H1 (cell line): Measurements from ENCODE around the gene DHX9. TPM values are rescaled to one million over a fixed set of nuclear protein-coding genes. Genes with fewer than 3 reads are reported as not detected.

ENCODE experiments used
- CTCF ChIA-PET: fragments of 300-600 bp; sonication (Branson Sonifier 250); formaldehyde crosslinking; loops from one replicate; lab custom pipeline; 2021; ENCODE audit not compliant: partially characterized antibody; lab: Charles Lee
- POLR2A ChIA-PET: fragments of 300-600 bp; sonication (Branson Sonifier 250); formaldehyde crosslinking; loops from one replicate; lab custom pipeline; 2021; ENCODE audit warnings: inconsistent platforms; ENCODE audit not compliant: partially characterized antibody; lab: Charles Lee
- DNase-seq, 2 experiments: peaks; one replicate each; pipeline versions ENCODE4 v3.0.0 to v3.0.0-alpha.2; 2010 to 2022; ENCODE audit warnings: low spot score in 2 of 2, low read depth in 1 of 2, mixed read lengths in 1 of 2
- FAIRE-seq: peaks from 2 replicates; lab custom pipeline; 2011; peaks lifted over from hg19 to GRCh38; lab: Jason Lieb, UNC
- H2AFZ ChIP-seq: 2 replicates; pipeline ENCODE4 v1.8.1; 2012; ENCODE audit warnings: low read length, inconsistent platforms
- H2AK5ac ChIP-seq: 2 replicates; pipeline ENCODE4 v1.6.1; 2013; ENCODE audit warnings: low read depth, low read length
- H2BK120ac ChIP-seq: replicated peaks from 2 replicates; pipeline ENCODE3; 2013; ENCODE audit warnings: low read depth, low read length, inconsistent platforms
- H2BK12ac ChIP-seq: 2 replicates; pipeline ENCODE4 v1.6.1; 2013; ENCODE audit warnings: low read depth, low read length
- H2BK15ac ChIP-seq: 2 replicates; pipeline ENCODE4 v1.6.1; 2013; ENCODE audit warnings: low read length
- H2BK20ac ChIP-seq: 2 replicates; pipeline ENCODE4 v1.6.1; 2013; ENCODE audit warnings: low read length
- H2BK5ac ChIP-seq: 2 replicates; pipeline ENCODE4 v1.6.1; 2013; ENCODE audit warnings: low read depth, low read length
- H3K14ac ChIP-seq: 2 replicates; pipeline ENCODE4 v1.6.1; 2013; ENCODE audit warnings: inconsistent platforms; ENCODE audit not compliant: insufficient read length
- H3K18ac ChIP-seq: 2 replicates; pipeline ENCODE4 v1.6.1; 2013; ENCODE audit warnings: low read length; ENCODE audit errors: extremely low read depth
- H3K23ac ChIP-seq: 2 replicates; pipeline ENCODE4 v1.6.1; 2013; ENCODE audit warnings: inconsistent platforms; ENCODE audit not compliant: insufficient read length
- H3K23me2 ChIP-seq: 2 replicates; pipeline ENCODE4 v1.6.1; 2013; ENCODE audit warnings: low read depth, low read length
- H3K27ac ChIP-seq: 2 replicates; pipeline ENCODE4 v1.6.1; 2011; ENCODE audit warnings: low read depth, low read length, inconsistent platforms
- H3K27me3 ChIP-seq, 4 experiments: replicated peaks in 1 of 4; 1 replicate in 1 of 4; 2 replicates in 3 of 4; pipeline versions ENCODE4 v1.6.1 to v1.8.1; 2011 to 2013; ENCODE audit warnings: low read length in 3 of 4, mild to moderate bottlenecking in 3 of 4, inconsistent platforms in 2 of 4, mixed read lengths in 2 of 4, moderate library complexity in 1 of 4; ENCODE audit not compliant: control insufficient read depth in 3 of 4, insufficient read depth in 3 of 4; ENCODE audit errors: extremely low read depth in 1 of 4
- H3K36me3 ChIP-seq, 4 experiments: 2 replicates each; pipeline versions ENCODE4 v1.6.1 to v1.8.1; 2011 to 2013; ENCODE audit warnings: mild to moderate bottlenecking in 4 of 4, low read length in 3 of 4, moderate library complexity in 2 of 4, control low read depth in 1 of 4, inconsistent platforms in 1 of 4; ENCODE audit not compliant: insufficient read depth in 4 of 4, control insufficient read depth in 2 of 4
- H3K4ac ChIP-seq: replicated peaks from 2 replicates; pipeline ENCODE3; 2013; ENCODE audit warnings: low read length, low read depth, mixed read lengths, inconsistent platforms; ENCODE audit not compliant: insufficient read length
- H3K4me1 ChIP-seq, 4 experiments: replicated peaks in 1 of 4; 1 replicate in 1 of 4; 2 replicates in 3 of 4; pipeline versions ENCODE4 v1.6.1 to v1.8.1; 2011 to 2013; ENCODE audit warnings: low read length in 3 of 4, inconsistent platforms in 2 of 4, mixed read lengths in 1 of 4; ENCODE audit not compliant: insufficient read depth in 4 of 4, control insufficient read depth in 3 of 4
- H3K4me2 ChIP-seq, 2 experiments: 2 replicates each; pipeline versions ENCODE4 v1.6.1 to v1.8.1; 2011 to 2013; ENCODE audit warnings: low read depth in 2 of 2, low read length in 2 of 2, control low read depth in 1 of 2, inconsistent platforms in 1 of 2, mild to moderate bottlenecking in 1 of 2; ENCODE audit not compliant: insufficient read depth in 1 of 2
- H3K4me3 ChIP-seq, 4 experiments: fragments of 200-600, 300-600 bp in 1 of 4; sonication (generic), shearing (Covaris generic), sonication (Bioruptor Twin) in 1 of 4; 2 replicates each; pipeline versions ENCODE4 v1.5.1 to v1.8.1; 2011 to 2016; ENCODE audit warnings: low read length in 4 of 4, low read depth in 3 of 4, control low read depth in 2 of 4, inconsistent platforms in 2 of 4, mild to moderate bottlenecking in 2 of 4, mixed read lengths in 1 of 4, moderate library complexity in 1 of 4; ENCODE audit not compliant: insufficient read depth in 2 of 4; ENCODE audit errors: extremely low read depth in 1 of 4
- H3K56ac ChIP-seq: replicated peaks from 2 replicates; pipeline ENCODE3; 2013; ENCODE audit warnings: low read depth, mild to moderate bottlenecking, mixed read lengths, low read length, inconsistent platforms; ENCODE audit not compliant: insufficient read length
- H3K79me1 ChIP-seq: 2 replicates; pipeline ENCODE4 v1.6.1; 2013; ENCODE audit warnings: low read depth, low read length, control low read depth
- H3K79me2 ChIP-seq, 2 experiments: 2 replicates each; pipeline versions ENCODE4 v1.6.1 to v1.8.1; 2012 to 2013; ENCODE audit warnings: low read length in 2 of 2, mild to moderate bottlenecking in 2 of 2, inconsistent platforms in 1 of 2; ENCODE audit not compliant: insufficient read depth in 2 of 2, control insufficient read depth in 1 of 2
- H3K9ac ChIP-seq, 4 experiments: replicated peaks in 1 of 4; 1 replicate in 1 of 4; 2 replicates in 3 of 4; pipeline versions ENCODE4 v1.6.1 to v1.8.1; 2011 to 2013; ENCODE audit warnings: low read depth in 3 of 4, low read length in 3 of 4, control low read depth in 2 of 4, mild to moderate bottlenecking in 2 of 4, moderate library complexity in 2 of 4, inconsistent platforms in 1 of 4; ENCODE audit errors: extremely low read depth in 1 of 4
- H3K9me3 ChIP-seq, 2 experiments: 2 replicates each; pipeline versions ENCODE4 v1.6.1 to v1.8.1; 2012 to 2013; ENCODE audit warnings: mild to moderate bottlenecking in 2 of 2, moderate library complexity in 2 of 2, control low read depth in 1 of 2, inconsistent platforms in 1 of 2, low read depth in 1 of 2, low read length in 1 of 2, mixed read lengths in 1 of 2; ENCODE audit not compliant: insufficient read depth in 2 of 2
- H4K20me1 ChIP-seq, 2 experiments: replicated peaks in 1 of 2; 2 replicates each; pipeline versions ENCODE3 to v1.8.1; 2011 to 2013; ENCODE audit warnings: inconsistent platforms in 2 of 2, low read length in 2 of 2, mild to moderate bottlenecking in 1 of 2; ENCODE audit not compliant: insufficient read depth in 2 of 2, control insufficient read depth in 1 of 2
- H4K5ac ChIP-seq: 2 replicates; pipeline ENCODE4 v1.6.1; 2013; ENCODE audit warnings: low read length, low read depth, mixed read lengths, inconsistent platforms; ENCODE audit not compliant: insufficient read length
- H4K8ac ChIP-seq: 2 replicates; pipeline ENCODE4 v1.8.0; 2013; ENCODE audit warnings: mild to moderate bottlenecking, moderate library complexity, low read length, inconsistent platforms; ENCODE audit not compliant: insufficient read depth; ENCODE audit errors: extremely low read depth
- H4K91ac ChIP-seq: replicated peaks from 2 replicates; pipeline ENCODE3; 2013; ENCODE audit warnings: low read length, mixed read lengths, inconsistent platforms; ENCODE audit not compliant: insufficient read length
- CBX5 ChIP-seq: fragments of 300-800, 300-1000 bp; sonication (generic); IDR thresholded peaks from 2 replicates; pipeline ENCODE4 v1.7.1; 2016; ENCODE audit warnings: antibody characterized with exemption, low read length, low read depth
- CEBPB ChIP-seq: IDR thresholded peaks from 2 replicates; pipeline ENCODE4 v1.6.1; 2012; ENCODE audit warnings: low read depth, low read length
- CHD2 ChIP-seq: IDR thresholded peaks from 2 replicates; pipeline ENCODE4 v1.6.1; 2012; ENCODE audit warnings: low read length, improper control_type of control experiment
- EGR1 ChIP-seq: IDR thresholded peaks from 2 replicates; pipeline ENCODE4 v1.6.1; 2011; ENCODE audit warnings: low read depth, low read length, borderline replicate concordance
- GABPA ChIP-seq: IDR thresholded peaks from 2 replicates; pipeline ENCODE4 v1.6.1; 2011; ENCODE audit warnings: mild to moderate bottlenecking, low read length, moderate library complexity, borderline replicate concordance; ENCODE audit not compliant: insufficient read depth
- HDAC6 ChIP-seq: IDR thresholded peaks from one replicate; pipeline ENCODE4 v1.7.1; 2012; ENCODE audit warnings: low read depth, mild to moderate bottlenecking, inconsistent platforms, low read length, moderate library complexity
- JUND ChIP-seq: IDR thresholded peaks from 2 replicates; pipeline ENCODE4 v1.6.1; 2011; ENCODE audit warnings: mild to moderate bottlenecking, improper control_type of control experiment, low read length
- NRF1 ChIP-seq: IDR thresholded peaks from 2 replicates; pipeline ENCODE4 v1.6.1; 2011; ENCODE audit warnings: mild to moderate bottlenecking, low read depth, low read length, improper control_type of control experiment
- POU5F1 ChIP-seq: IDR thresholded peaks from 2 replicates; pipeline ENCODE4 v1.6.1; 2011; ENCODE audit warnings: low read depth, mild to moderate bottlenecking, low read length, moderate library complexity
- RAD21 ChIP-seq, 2 experiments: IDR thresholded peaks in 1 of 2; conservative IDR thresholded peaks in 1 of 2; 2 replicates each; pipeline ENCODE4 v1.6.1; 2011; ENCODE audit warnings: low read depth in 2 of 2, low read length in 2 of 2, improper control_type of control experiment in 1 of 2, inconsistent platforms in 1 of 2, mild to moderate bottlenecking in 1 of 2, moderate library complexity in 1 of 2
- TAF1 ChIP-seq: IDR thresholded peaks from 2 replicates; pipeline ENCODE4 v1.6.1; 2011; ENCODE audit warnings: mild to moderate bottlenecking, low read depth, low read length
- TAF7 ChIP-seq: optimal IDR thresholded peaks from 2 replicates; pipeline ENCODE3; 2011; ENCODE audit warnings: low read depth, mild to moderate bottlenecking, inconsistent platforms, low read length, moderate library complexity, borderline replicate concordance
- TEAD4 ChIP-seq: IDR thresholded peaks from 2 replicates; pipeline ENCODE4 v1.6.1; 2012; ENCODE audit warnings: low read depth, low read length, inconsistent platforms, mixed read lengths
- WGBS, 2 experiments: shearing (Covaris generic) in 1 of 2; methylation state at CpG; one replicate each; pipeline versions ENCODE4 v1.1.6 to v1.1.7; 2013 to 2015; ENCODE audit warnings: low lambda C conversion rate in 2 of 2, mixed read lengths in 2 of 2, inconsistent platforms in 1 of 2, low coverage in 1 of 2, missing lambda C conversion rate in 1 of 2; ENCODE audit not compliant: insufficient replicate concordance in 2 of 2, insufficient coverage in 1 of 2, insufficient read length in 1 of 2; ENCODE audit errors: extremely low coverage in 1 of 2, missing lambda C conversion rate in 1 of 2; 5-methylcytosine and 5-hydroxymethylcytosine counted together
- polyA plus RNA-seq, 7 experiments: library from polyadenylated mRNA; depleted of rRNA in 3 of 7; stranded (reverse) in 5 of 7; unstranded in 2 of 7; fragments of >200 nt in 5 of 7; fragments of 200-250 nt in 2 of 7; gene quantifications; 1 replicate in 5 of 7; 2 replicates in 1 of 7; 4 replicates in 1 of 7; pipeline versions ENCODE4 v1.2.1 to v1.2.3, GENCODE V29; 2011 to 2013; ENCODE audit warnings: missing spikeins in 2 of 7, mixed read lengths in 2 of 7
- total RNA-seq: library from RNA; stranded (reverse); fragmentation: NEBNext Ultra II Directional; extraction: Animal tissue kit (Norgen Biotek cat#: 25700); gene quantifications from 2 replicates; pipeline ENCODE4 v1.2.1, GENCODE V29; 2021
- TF ChIP-seq, protein P1 (sequence below): IDR thresholded peaks from 2 replicates; pipeline ENCODE4 v1.6.1; 2011; ENCODE audit warnings: low read length, improper control_type of control experiment

Gene DHX9
- total and polyA plus RNA-seq, 2 of the 8 experiments (the other 6 are each of a cell fraction or from before 2014, with no cell fraction given): 153 to 333 TPM

GRCh38 chr1:182834326-182834725 is 4.8 kb upstream of the DHX9 start:
- H4K20me1 ChIP-seq: no peaks in the 10 kb centered on the region
- no peak overlapping the region for H2BK120ac ChIP-seq
- H3K18ac ChIP-seq: no peak overlapping the region
- no peak overlapping the region for H3K56ac ChIP-seq
- H2BK20ac ChIP-seq: no peak overlapping the region
- no peak overlapping the region for H3K9ac ChIP-seq
- H3K4me1 ChIP-seq: no peaks in the 10 kb centered on the region; a peak in 3 of 7 replicates
- no peaks in the 10 kb centered on the region for H3K79me1 ChIP-seq
- H3K27ac ChIP-seq: no peak overlapping the region
- H3K4me2 ChIP-seq: no peak overlapping the region
- no peak overlapping the region for H2BK5ac ChIP-seq
- H3K9me3 ChIP-seq: no peaks in the 10 kb centered on the region
- no peak overlapping the region for H3K23ac ChIP-seq
- no peak overlapping the region for H2AFZ ChIP-seq
- H3K23me2 ChIP-seq: peaks cover 4% of the 10 kb centered on the region; the same call in 1 of the 2 replicates
- CTCF ChIA-PET: interaction anchor here (1.0 kb wide), 1 partner anchor 1409 kb away, joined by 6 read pairs; no protein-coding TSS in a partner anchor
- H3K14ac ChIP-seq: no peak overlapping the region
- DNase-seq: no peak
- no peak overlapping the region for H4K8ac ChIP-seq
- no peak overlapping the region for H2BK12ac ChIP-seq
- FAIRE-seq: no peak
- no peak overlapping the region for H4K91ac ChIP-seq
- no peaks in the 10 kb centered on the region for H3K27me3 ChIP-seq
- no peak overlapping the region for H3K4me3 ChIP-seq
- H4K5ac ChIP-seq: no peak overlapping the region
- H3K4ac ChIP-seq: no peak overlapping the region
- H3K36me3 ChIP-seq: no peaks in the 10 kb centered on the region
- H3K79me2 ChIP-seq: no peaks in the 10 kb centered on the region
- no peak overlapping the region for H2AK5ac ChIP-seq
- no peak overlapping the region for H2BK15ac ChIP-seq
- 86% methylated on average over 2 of the region's 2 CpGs; no CpG with 5 or more reads in 1 of the 2 experiments for WGBS, 2 experiments
- POLR2A ChIA-PET: no interaction called here
- TF ChIP-seq NRF1 (no peak), EGR1 (no peak), CHD2 (no peak), GABPA (no peak), RAD21 (IDR thresholded peaks at IDR 0.05 in 1 of 2, conservative IDR thresholded peaks at IDR 0.05 in 1 of 2; ENCODE audit: low read depth in 2 of 2, low read length in 2 of 2) (no peak), CEBPB (no peak), JUND (no peak), TAF7 (no peak), TEAD4 (no peak), POU5F1 (no peak), TAF1 (no peak), HDAC6 (no peak), CBX5 (no peak)
- TF ChIP-seq, protein P1, sequence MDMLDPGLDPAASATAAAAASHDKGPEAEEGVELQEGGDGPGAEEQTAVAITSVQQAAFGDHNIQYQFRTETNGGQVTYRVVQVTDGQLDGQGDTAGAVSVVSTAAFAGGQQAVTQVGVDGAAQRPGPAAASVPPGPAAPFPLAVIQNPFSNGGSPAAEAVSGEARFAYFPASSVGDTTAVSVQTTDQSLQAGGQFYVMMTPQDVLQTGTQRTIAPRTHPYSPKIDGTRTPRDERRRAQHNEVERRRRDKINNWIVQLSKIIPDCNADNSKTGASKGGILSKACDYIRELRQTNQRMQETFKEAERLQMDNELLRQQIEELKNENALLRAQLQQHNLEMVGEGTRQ: no peak
